Measurements from ENCODE around the gene CTDNEP1.

- no peak for TF ChIP-seq ARNT (IDR thresholded peaks at IDR 0.05)
- no peak for TF ChIP-seq TARDBP (IDR thresholded peaks at IDR 0.05)
- no peak for TF ChIP-seq SP1 (IDR thresholded peaks at IDR 0.05)
- TF ChIP-seq FOXA1 (IDR thresholded peaks at IDR 0.05), result no peak
These were observed 32.8 kb downstream of the CTDNEP1 start for GRCh38 chr17:7218758-7219157.

Measured in HEK293T (cell line).